ENCODE measurements around the gene KLF7.
A peak's percentile ranks its signal among the peaks of the same experiment; 100 is the strongest.

Gene KLF7

DNA sequence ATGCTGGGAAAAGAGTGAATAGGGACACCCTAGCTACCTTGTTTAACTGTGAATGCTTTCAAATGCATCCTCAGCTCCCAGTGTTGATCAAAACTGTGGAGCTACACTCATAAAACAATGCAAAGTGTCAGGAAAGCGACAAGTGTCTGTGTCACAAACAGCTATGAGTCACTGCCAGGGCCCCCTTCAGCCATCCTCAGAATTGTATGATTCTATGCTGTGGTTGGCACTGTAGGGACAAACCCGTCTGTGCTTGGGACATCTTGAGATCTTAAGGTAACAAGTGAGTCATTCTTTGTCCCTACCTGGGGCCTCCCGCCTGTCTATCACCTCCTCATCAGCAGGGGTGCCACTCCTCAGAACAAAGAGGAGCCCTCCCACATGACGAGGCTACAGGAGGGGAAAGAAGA lies 42.4 kb downstream of the KLF7 start:
- peak; percentile 76 for DNase-seq

DNA sequence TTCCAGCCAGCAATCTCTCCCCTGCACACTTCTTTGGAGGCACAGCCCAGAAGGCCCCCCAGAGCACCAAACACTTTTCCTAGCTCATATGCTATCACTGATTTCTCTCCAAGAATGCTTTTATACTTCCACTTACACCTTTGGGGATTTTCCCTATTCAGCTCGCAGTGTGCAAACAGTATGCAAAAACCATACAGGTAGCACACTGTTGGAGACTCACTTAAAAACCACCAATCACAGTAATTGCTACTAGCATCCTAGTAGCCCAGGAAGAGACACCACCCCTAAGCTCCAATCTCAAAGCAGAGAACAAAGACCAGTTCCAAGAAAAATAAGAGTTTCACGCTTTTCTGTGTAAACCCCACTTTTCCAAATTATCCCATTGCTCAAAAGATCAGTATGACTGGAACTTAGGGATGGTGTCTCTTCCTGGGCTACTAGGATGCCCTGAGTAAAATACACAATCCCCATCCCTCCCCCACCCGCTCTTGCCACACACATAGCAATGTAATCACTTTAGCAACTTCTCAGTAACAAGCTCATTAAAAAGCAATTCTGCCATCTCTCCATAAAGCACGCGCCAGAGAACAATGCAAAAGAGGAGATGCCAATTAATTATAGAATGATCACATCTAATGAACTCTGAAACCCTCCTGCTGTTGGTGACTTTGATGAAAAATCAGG lies 43.0 kb downstream of the KLF7 start:
- no peak for DNase-seq

DNA sequence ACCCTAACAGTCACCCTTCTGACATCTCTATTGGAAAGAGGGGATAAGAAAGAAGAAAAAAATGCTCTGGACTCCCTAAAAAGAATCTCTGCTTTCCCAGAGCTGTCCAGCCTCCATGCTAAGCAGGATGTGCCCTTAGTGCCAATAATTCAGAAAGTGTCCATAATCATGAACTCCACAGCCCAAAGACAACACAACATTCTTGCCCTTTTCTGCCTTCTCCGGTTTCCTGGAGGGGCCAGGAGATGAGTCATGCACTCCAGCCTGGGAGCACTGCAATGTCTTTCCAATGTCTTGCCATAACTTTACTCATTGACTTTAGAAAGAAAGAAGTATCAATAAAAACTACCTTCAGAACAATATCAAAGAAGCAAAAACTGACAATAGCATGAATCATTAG lies 44.0 kb downstream of the KLF7 start:
- no peak for DNase-seq

DNA sequence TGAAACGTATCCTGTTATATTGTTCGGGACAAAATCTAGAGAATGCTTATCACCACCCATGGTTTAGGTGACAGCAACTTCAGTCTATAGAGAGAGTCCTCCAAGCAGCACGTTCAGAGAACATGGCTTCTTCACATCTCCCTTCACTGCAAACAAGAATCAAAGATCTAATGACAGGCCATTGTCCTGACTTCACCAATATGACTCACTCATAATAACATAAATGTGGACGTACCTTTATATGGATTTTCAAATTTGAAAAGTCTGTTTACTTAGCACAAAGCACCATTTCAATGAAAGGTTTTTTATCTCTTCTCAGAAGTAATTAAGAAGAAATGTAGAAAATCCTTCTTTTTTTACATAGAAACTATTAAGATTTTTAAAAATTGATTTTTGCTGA lies 46.7 kb downstream of the KLF7 start:
- no peak for DNase-seq

DNA sequence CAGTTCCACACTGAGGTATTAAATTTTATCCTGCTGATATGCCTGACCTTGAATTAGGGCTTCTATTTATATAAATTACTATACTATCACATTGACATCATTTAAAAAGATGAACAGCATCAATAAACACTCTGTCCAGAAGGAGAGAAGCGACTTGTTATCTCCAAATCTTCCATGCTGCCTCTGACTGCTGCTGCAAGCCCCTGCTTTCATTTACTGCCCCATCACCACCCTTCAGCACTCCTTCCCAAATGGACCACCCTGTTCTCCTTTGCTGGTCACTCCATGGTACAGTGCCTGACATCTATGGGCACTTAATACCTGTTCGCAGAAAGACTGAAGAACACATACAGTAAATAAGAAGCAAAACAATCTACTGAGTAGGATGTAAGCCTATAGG lies 48.1 kb downstream of the KLF7 start:
- no peak for DNase-seq

DNA sequence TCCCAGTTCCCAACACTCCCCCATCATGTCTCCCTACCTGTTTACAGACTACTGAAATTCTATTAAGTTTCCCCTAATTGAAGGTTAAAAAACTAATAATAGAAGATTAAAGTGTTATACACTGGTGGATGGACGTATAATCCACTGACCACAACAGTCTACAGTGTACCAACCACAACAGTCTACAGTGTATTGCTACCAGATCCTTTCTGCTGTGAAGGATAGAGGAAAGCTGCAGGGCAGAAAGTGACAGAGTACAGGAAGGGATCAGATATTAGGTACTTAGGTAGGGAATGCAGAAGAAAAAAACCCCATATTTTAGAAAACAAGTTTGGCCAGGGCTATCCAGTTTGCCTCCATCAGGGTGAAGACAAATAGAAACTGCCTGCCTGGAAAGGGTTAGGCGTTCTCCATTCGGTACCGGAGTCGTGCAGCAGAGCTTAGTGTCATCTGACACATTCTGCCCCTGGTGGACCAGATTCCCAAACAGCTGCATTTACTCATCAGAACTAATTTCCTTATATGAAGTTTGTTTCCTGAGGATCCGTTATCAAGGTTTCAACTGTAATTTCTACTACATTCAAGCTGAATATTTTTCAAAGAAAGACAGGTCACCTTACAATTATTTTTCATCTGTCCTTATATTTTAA lies 49.9 kb downstream of the KLF7 start:
- no peak for DNase-seq

DNA sequence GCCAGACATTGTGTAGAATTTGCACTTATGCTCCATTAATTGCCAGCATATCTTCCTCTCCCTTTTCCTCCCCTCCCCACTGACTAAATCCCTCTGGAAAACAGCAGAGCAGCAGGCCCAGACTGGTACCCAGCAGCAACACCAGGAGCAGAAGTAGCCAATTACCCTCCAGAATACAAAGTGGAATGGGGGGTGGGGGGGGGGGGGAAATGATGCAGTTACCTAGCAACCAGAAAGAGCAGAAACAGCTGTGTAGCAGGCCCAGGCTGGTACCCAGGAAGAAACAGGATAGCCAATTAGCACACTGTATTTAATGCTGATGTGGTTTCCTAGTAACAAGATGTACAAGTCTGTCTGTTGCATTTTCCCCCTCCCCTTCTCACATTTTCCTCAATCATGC lies 52.3 kb downstream of the KLF7 start:
- DNase-seq, result no peak

DNA sequence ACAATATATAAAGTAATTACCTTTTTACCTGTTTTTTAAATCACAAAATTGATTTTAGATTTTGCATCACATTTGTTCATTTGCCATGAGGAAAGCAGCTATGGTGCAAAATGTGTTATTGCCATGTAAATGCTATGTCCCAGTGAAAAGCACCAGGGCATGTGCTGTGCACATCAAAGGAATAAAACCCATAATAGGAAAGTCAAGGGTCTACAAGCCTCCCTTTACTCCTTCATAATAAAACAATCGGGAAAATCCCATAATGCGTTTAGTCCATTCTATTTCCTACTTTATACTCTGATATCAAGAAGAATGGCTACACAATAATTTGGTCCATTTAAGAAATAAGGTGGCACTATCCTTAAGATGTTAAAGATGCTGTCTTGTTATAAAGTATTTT lies 53.0 kb downstream of the KLF7 start:
- no peak for DNase-seq

DNA sequence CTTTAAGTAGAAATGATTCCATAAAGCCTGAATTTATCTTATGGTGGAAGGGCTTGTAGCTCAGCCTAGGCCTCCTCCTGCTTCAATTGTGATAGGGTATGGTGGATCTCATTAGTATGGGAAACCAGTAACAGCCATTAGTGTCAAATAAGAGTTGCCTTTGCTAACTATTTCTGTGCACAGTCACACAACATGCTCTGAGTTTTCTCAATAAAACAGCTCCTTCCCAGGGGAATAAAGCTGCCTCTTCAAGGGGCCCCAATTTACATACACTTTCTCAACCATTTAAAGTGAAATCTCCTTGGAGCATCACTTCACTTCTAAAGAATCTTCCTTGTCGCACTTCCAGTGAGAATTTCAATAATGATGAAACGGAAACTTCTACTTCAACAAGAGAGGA lies 53.4 kb downstream of the KLF7 start:
- no peak for DNase-seq

DNA sequence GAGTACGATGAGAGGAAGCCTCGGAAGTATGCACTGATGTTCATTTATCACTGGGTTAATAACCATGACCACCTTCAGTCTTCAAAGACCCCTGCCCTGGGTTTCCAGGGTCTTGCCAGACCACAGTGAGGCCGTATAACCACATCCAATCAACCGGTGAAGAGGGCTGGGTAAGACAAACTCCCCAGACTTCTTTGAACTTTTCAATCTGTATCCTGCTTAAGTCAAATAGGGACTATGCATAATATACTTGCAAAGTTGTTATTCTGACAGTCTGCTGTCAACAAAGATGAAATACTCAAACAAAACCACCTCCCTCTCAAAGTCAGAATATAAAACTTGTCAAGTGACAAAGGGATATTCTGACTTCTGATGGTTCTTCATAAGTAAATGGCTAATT lies 54.0 kb downstream of the KLF7 start:
- DNase-seq, result no peak

DNA sequence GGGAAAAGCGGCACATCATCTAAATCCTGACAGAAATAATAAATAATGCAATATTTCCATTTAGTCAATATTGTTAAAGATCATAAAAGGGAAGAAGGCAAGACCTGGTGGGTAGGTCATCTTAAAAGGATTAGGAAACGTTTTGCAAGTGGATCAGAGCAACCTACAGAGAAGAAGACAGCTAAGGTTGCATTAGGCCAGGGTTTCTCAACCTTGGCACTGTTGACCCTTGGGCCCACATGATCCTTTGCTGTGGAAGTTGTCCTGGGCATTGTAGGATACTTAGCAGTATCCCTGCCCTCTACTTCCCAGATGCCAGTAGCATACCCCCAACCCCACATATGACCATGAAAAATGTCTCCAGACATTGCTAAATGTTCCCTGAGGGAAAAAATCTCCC lies 55.0 kb downstream of the KLF7 start:
- no peak for DNase-seq

DNA sequence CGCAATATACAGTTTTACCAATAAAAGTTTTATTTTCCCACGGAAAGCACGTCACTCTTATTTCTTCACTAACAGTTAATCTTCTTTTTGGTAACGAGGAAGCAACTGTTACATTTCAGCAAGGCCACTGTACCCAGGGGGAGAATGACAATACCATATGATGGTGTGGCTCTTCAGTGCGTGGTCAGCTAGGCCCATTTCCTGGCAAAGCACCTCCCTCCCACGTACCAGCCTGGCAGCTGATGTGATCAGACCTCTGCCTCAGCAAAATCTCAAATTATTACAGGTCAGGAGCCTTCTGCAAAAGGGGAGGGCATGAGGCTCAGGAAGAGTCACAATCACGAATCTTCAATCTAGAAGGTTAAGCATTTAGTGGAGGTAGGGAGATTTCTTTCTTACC lies 55.4 kb downstream of the KLF7 start:
- DNase-seq, result no peak

DNA sequence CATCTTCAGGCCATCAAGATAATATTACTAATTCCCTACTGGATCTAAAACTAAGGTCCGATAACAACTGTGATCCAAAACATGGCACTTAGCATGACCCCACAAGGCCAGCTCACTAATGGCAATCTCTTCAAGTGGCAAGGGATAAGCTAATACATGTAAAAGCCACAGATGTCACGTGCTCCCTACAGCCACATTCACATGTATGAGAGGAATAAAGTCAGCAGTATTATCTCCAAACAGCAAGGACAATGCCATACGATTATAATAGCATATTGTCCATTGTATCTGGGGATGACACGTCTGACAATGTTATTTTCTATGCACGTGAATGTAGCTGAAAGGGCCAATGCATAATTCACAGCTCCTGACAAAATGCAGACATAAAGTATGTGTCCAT lies 56.0 kb downstream of the KLF7 start:
- no peak for DNase-seq

DNA sequence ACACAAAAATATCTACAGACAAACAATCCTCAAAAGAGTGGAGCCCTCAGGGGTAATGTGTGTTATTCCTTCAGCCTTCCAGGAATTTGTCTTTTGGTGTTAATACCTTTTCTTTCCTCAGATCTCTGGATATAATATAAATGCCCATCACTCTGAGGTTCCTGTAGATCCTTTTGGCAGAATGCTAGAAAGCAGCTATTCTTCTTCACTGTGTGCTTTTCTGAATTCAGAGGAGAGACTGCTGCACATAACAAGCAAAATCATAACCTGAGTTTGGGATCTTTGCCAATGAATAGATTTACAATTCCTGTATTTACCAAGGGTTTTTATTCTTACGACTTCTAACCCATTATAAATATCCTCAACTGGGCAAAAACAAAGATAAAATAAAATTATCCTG lies 57.3 kb downstream of the KLF7 start:
- no peak for DNase-seq

DNA sequence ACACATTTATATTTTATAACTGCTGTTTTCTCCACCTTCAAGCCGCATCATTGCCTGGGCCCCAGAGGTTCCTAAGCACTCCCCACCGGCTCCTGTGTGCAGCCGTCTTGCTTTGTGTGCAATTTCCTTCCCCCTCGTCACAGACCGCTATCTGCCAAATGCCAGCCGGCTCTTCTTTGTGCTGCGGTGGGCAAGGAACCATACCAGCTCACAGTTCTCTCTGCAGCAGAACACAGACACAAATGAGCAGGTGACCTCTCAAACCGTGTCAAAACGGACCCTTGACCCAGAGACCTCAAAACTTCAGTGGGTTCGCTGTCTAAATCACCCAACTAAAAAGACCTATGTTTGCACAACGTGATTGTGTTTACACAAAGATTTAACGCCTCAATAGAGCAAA lies 58.2 kb downstream of the KLF7 start:
- no peak for DNase-seq

DNA sequence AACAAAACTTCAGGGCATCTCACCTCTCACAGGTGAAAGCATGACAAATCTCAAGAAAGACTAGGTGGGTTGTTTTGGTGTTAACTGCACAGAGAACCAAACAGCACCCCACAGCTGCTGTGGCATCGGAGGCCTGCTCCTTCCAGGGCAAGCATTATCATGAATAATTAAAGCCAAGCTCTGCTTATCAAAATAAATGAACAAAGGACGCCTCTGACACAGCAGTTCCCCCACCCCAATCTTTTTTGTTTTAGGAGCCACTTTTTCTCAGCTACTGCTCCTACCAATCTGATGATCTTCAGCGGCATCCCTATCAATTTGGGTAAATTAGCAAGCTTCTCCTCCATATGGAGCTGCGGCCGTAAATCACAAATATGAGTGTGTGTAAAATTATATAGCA lies 58.6 kb downstream of the KLF7 start:
- DNase-seq, result no peak

DNA sequence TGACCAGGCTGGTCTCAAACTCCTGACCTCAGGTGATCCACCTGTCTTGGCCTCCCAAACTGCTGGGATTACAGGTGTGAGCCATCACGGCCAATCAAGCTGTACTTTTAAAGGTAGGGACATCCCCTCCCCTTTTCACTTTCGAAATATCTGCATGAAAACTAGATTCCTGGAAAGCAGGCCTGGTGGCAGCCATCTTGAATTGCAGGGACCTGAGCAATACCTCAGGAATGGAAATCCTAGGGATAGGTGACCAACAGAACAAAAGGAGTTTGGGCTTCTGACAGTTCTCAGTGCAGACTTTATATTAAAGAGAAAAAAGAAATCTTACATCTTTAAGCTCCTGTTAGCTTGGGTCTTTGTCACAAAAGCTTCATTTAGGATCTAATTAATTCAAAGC lies 62.6 kb downstream of the KLF7 start:
- DNase-seq, result no peak

DNA sequence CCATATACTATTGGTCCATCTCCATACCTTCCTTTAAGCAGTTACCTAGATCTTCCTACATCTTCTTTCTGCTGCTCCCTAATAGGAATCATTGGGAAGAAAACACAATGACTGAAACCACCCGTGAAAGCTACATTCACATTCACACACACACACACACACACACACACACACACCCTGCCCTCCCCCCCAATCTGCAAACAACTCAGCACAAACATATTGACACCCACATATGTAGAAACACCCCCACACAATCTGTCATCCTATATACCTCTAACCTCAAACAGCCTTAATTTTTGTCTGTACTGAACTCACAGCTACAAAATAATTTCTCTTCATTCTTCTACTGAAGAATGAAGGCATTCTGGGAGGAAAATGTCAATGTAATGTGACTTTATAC lies 63.8 kb downstream of the KLF7 start:
- no peak for DNase-seq

DNA sequence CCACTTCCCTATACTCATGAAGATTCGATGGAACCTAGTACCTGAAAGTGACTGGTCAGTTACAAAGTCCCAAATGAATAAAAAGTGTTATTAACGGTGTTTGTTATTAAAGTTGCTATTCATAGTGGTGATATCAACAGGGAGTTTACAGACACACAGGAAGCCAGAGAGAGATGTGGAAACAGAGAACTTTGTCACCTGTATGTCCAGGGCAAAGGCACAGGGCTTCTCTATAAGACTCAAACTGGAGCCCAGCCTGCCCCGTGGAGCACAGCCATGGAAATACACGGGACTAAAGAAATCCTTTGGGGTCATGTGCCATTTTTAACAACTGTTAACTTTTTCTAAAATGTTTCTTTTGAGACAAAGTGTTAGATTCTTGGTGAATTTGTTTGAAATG lies 68.5 kb downstream of the KLF7 start:
- DNase-seq, result no peak

DNA sequence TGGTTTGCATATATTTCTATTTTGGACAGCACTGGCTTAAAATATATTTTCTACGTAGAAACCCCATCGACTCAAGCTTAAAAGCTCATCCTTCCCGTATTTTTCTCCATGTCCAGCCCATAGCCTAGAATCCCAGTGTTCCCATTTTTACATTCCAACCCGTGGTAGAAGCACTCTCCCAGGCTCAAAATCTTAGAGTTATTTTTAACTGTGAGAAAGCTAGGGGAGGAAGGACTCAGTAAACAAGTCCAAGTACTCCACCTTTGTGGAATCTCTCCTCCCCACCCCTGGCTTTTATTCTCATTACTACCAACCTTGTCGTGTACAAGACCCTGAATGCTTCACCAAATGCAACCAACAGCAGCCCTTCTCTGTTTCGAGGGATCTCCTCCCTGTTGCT lies 69.8 kb downstream of the KLF7 start:
- DNase-seq, result no peak

DNA sequence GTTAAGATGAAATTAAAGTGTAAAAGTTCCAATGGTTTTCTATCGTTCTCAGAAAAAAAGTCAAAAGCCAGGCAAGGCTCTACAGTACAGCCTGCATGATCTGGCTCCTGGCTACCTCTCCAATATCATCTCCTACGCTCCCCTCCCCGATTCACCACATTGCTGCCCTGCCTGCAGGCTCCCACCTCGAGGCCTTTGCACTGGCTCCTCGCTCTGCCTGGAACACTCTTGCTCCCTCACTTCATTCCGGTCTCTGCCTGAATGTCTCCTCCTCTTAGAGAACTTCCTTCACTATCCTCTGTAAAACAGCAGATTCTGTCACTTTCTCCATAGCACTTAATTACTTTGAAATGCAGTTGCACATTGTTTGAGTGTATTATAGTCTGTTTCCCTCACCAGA lies 72.5 kb downstream of the KLF7 start:
- no peak for DNase-seq

DNA sequence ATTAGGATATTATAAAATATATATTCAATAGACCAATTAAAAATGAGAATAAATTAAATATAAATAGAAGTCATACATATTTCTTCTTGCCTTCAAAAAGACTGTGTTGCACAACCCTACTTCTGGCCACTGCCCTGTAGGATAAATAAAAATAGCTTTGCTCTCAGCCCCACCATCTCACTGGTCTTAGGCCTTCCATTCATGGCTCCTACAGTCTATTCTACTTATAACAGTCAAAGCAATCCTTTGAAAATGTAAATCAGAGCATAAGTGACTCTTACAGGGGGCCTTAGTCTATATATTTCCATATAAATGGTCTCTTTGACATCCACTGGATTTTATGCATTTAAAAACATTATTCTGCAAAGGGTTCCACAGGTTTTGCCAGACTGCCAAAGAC lies 72.9 kb downstream of the KLF7 start:
- DNase-seq, result no peak

DNA sequence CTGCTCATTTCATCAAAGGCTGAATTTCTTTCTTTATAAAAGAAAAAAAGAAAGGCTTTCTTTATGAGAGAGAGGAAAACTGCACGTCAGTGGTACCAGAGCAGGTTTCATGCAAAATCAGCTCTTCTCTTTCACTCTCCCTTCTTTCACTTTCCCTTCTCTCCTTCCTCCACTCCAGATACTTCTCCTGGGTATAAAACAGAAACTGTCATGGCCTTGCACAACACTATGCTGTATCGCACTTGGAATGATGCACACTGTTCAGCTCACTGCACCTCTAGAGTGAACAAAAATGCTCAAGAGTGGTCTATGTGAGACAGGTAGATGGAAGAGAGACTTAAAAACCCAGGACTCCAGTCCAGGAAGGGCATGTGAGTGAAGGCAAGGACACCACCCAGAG lies 73.8 kb downstream of the KLF7 start:
- no peak for DNase-seq

DNA sequence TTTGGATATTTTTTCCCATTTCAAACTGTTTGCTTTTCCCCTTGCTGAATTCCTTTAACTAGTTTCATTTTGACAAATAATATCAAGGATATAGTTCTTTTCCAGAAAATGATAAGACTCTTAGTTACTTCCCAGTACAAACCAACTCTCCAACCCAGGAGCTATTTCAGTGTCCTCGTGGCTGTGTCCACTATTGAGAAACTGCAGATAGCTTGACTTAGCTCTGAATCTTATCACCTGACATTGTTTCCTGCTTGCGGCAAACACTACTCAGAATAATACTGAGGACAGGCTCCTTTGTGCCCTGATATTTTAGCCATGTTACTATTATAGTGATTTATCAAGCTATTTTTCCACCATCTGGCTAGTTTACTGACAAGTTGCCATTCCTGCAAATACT lies 74.6 kb downstream of the KLF7 start:
- DNase-seq, result no peak

DNA sequence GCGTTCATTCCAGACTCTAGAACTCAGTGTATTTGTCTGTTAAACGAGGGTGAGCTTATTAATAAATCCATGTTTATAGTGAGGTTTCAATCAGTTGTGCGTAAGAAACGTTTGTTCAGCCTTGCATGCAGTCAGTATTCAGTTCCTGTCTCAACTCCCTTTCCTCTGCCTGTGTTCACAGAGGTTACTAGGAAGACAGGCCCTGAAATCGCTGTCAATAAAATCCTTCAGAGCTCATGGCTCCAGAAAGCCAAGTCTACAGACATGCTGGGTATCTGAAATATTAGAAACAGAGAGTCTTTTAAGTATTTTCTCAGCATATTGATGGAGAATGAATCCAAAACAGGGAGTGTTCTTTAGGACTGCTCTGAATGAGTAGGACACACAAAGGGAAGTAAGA lies 75.4 kb downstream of the KLF7 start:
- no peak for DNase-seq
